Activated B cell treated with CpG ODN at 0.5 μM for 24 hours (primary cell): ENCODE measurements around the gene PRKCE. TPM values are rescaled to one million over a fixed set of nuclear protein-coding genes. Genes with fewer than 3 reads are reported as not detected.

Experiments
- ATAC-seq: fragments of 200-7000 bp; cut with Tn5 transposase; one replicate; pipeline ENCODE4 v1.10.0; 2021; ENCODE audit warnings: low read depth, mild to moderate bottlenecking, moderate library complexity
- CTCF ChIA-PET: fragments of 350-600 bp; sonication (Branson Sonifier 250); formaldehyde crosslinking; loops from one replicate; lab custom pipeline; 2021; ENCODE audit warnings: antibody characterized with exemption; lab: Charles Lee
- POLR2A ChIA-PET: fragments of 350-600 bp; sonication (Branson Sonifier 250); formaldehyde crosslinking; loops from one replicate; lab custom pipeline; 2021; ENCODE audit warnings: antibody characterized with exemption; lab: Charles Lee
- DNase-seq: peaks from one replicate; pipeline ENCODE4 v3.0.0; 2022
- H3K27ac Mint-ChIP-seq: one replicate; pipeline ENCODE4 v1.8.0; 2020; ENCODE audit warnings: mixed read lengths
- H3K27me3 Mint-ChIP-seq: one replicate; pipeline ENCODE4 v1.8.0; 2021; ENCODE audit warnings: mixed read lengths
- H3K36me3 Mint-ChIP-seq: one replicate; pipeline ENCODE4 v1.8.0; 2021; ENCODE audit warnings: low read depth, mixed read lengths
- H3K4me1 Mint-ChIP-seq: one replicate; pipeline ENCODE4 v1.8.0; 2021; ENCODE audit warnings: mixed read lengths
- H3K4me3 Mint-ChIP-seq: one replicate; pipeline ENCODE4 v1.8.0; 2020; ENCODE audit warnings: mild to moderate bottlenecking, mixed read lengths
- H3K9me3 Mint-ChIP-seq: one replicate; pipeline ENCODE4 v1.8.0; 2020; ENCODE audit warnings: mixed read lengths
- intact Hi-C: fragments of 100-400 bp; cut with micrococcal nuclease; formaldehyde crosslinking; loops from one replicate; pipeline ENCODE4 v1.15.1; 2024
- total RNA-seq: library from RNA; stranded (reverse); gene quantifications from 2 replicates; pipeline ENCODE4 v1.2.3, GENCODE V29; 2022
- TF ChIP-seq, protein P1 (sequence below): fragments of 200-600 bp; IDR thresholded peaks from one replicate; pipeline ENCODE4 v1.8.0; 2022; ENCODE audit warnings: antibody characterized with exemption, mild to moderate bottlenecking

Gene PRKCE
- total RNA-seq, 1 donor from 2014 or later, result 53.8 TPM

- DNase-seq (no peak), ATAC-seq (no peak)
- no peaks in the 10 kb centered on the region for H3K27me3 Mint-ChIP-seq
- H3K9me3 Mint-ChIP-seq, result no peaks in the 10 kb centered on the region
- TF ChIP-seq, protein P1, sequence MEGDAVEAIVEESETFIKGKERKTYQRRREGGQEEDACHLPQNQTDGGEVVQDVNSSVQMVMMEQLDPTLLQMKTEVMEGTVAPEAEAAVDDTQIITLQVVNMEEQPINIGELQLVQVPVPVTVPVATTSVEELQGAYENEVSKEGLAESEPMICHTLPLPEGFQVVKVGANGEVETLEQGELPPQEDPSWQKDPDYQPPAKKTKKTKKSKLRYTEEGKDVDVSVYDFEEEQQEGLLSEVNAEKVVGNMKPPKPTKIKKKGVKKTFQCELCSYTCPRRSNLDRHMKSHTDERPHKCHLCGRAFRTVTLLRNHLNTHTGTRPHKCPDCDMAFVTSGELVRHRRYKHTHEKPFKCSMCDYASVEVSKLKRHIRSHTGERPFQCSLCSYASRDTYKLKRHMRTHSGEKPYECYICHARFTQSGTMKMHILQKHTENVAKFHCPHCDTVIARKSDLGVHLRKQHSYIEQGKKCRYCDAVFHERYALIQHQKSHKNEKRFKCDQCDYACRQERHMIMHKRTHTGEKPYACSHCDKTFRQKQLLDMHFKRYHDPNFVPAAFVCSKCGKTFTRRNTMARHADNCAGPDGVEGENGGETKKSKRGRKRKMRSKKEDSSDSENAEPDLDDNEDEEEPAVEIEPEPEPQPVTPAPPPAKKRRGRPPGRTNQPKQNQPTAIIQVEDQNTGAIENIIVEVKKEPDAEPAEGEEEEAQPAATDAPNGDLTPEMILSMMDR, result no peak
- no peaks in the 10 kb centered on the region for H3K4me1 Mint-ChIP-seq
- no peak overlapping the region for H3K27ac Mint-ChIP-seq
- no peak overlapping the region for H3K4me3 Mint-ChIP-seq
- CTCF ChIA-PET, result no interaction called here
- intact Hi-C loops, result no loop called here
- peaks cover 75% of the 10 kb centered on the region for H3K36me3 Mint-ChIP-seq
- POLR2A ChIA-PET, result no interaction called here
These were observed 368.9 kb downstream of the PRKCE start for GRCh38 chr2:46020416-46020815.

DNA sequence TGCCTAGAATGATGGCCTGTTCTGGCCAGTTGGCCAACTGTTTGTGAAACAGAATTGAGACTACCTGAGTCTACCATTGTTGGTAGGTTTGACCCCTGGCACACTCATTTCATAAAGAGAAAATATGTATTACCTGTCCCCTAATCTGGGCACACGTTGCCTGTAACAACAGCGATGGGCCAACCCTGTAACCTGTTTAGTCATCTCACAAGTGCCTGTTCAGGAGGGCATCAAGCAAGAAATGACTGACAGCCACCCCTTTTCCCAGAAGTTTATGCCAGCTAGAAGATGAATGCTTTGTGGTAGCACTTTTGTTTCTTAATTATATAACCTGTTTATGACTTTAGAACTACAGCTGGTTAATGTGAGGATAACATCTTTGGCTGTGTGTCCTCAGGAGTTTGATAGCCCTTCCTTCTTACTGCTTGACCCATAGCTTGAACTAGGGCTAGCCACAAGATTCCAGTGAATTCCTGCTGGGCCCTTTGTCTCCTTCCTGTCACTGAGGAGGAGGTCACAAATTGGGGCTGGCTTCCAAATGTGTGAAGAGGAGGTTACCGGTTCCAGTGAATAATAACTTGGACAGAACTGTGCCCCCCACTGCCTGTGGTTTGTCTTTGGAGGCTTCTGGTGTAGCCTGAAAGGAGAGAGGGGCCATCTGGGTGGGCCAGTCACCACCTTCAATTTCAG lies 371.8 kb downstream of the PRKCE start:
- H3K27me3 Mint-ChIP-seq, result no peaks in the 10 kb centered on the region
- no peak for DNase-seq
- H3K9me3 Mint-ChIP-seq, result no peaks in the 10 kb centered on the region
- no peak for ATAC-seq
- H3K27ac Mint-ChIP-seq, result no peak overlapping the region
- H3K36me3 Mint-ChIP-seq, result peaks cover 65% of the 10 kb centered on the region
- TF ChIP-seq, protein P1, result no peak
- H3K4me3 Mint-ChIP-seq, result no peak overlapping the region
- CTCF ChIA-PET, result interaction anchor here (0.8 kb wide), 1 partner anchor 39 kb away, joined by 4 read pairs; no protein-coding TSS in a partner anchor
- POLR2A ChIA-PET, result interaction anchor here (0.7 kb wide), 1 partner anchor 253 kb away, joined by 5 read pairs; no protein-coding TSS in a partner anchor
- intact Hi-C loops, result no loop called here
- H3K4me1 Mint-ChIP-seq, result no peaks in the 10 kb centered on the region

GRCh38 chr2:46024146-46024779 lies 372.8 kb downstream of the PRKCE start:
- CTCF ChIA-PET, result interaction anchor here (0.8 kb wide), 1 partner anchor 38 kb away, joined by 4 read pairs; no protein-coding TSS in a partner anchor

GRCh38 chr2:46025081-46025480 lies 373.6 kb downstream of the PRKCE start:
- Mint-ChIP-seq H3K4me1 (no peaks in the 10 kb centered on the region), H3K27ac (no peak overlapping the region), H3K9me3 (no peaks in the 10 kb centered on the region), H3K27me3 (no peaks in the 10 kb centered on the region), H3K36me3 (peaks cover 59% of the 10 kb centered on the region), H3K4me3 (no peak overlapping the region)
- ATAC-seq, result no peak
- no peak for DNase-seq
- TF ChIP-seq, protein P1, result no peak
- intact Hi-C loops, result no loop called here
- CTCF ChIA-PET, result no interaction called here
- POLR2A ChIA-PET, result no interaction called here

More at GRCh38 chr2:46024146-46024779, 372.8 kb downstream of the PRKCE start:
- Mint-ChIP-seq H3K36me3 (peaks cover 65% of the 10 kb centered on the region), H3K27me3 (no peaks in the 10 kb centered on the region), H3K4me3 (no peak overlapping the region), H3K27ac (no peak overlapping the region), H3K9me3 (no peaks in the 10 kb centered on the region), H3K4me1 (no peaks in the 10 kb centered on the region)
- TF ChIP-seq, protein P1, result no peak
- POLR2A ChIA-PET, result interaction anchor here (0.7 kb wide), 1 partner anchor 252 kb away, joined by 5 read pairs; no protein-coding TSS in a partner anchor
- intact Hi-C loops, result no loop called here
- no peak for DNase-seq
- ATAC-seq, result no peak

DNA sequence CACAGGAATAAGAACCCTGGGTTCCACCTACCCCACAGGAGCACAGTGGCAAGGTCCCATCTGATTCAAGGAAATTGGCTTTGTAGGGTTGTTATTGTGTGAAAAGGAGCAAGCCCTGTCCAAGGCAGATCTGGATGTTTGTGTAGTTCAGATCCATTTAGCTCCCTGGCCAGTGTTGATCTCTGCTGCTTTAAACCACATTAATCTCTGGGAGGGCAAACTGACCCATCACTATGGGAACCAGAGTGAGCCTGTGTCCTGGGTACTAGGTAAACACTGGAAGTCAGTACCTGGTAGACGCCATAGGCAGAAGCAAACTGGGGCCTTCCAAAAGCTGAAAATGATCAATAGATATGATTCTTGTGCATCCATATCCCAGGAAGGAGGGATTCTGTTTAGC lies 374.2 kb downstream of the PRKCE start:
- H3K4me3 Mint-ChIP-seq, result no peak overlapping the region
- no peaks in the 10 kb centered on the region for H3K4me1 Mint-ChIP-seq
- no peaks in the 10 kb centered on the region for H3K9me3 Mint-ChIP-seq
- no peak for ATAC-seq
- H3K36me3 Mint-ChIP-seq, result peaks cover 56% of the 10 kb centered on the region
- ChIA-PET POLR2A (no interaction called here), CTCF (no interaction called here)
- TF ChIP-seq, protein P1, result no peak
- H3K27me3 Mint-ChIP-seq, result no peaks in the 10 kb centered on the region
- no peak for DNase-seq
- intact Hi-C loops, result no loop called here
- H3K27ac Mint-ChIP-seq, result no peak overlapping the region
